Jurkat, Clone E6-1 (cell line): ENCODE measurements around the gene MLX.
A peak's percentile ranks its signal among the peaks of the same experiment; 100 is the strongest.
"Not testable (repeated sequence)": the region's sequence is repeated elsewhere in the genome, so short reads cannot be mapped to it uniquely, and the experiment has no call there.

Source experiments
- DNase-seq: peaks from one replicate; pipeline ENCODE4 v3.0.0-alpha.2; 2011; ENCODE audit warnings: low read depth, low spot score
- H3K4me3 ChIP-seq: 2 replicates; pipeline ENCODE4 v1.5.1; 2011; ENCODE audit warnings: mild to moderate bottlenecking, low read length, control low read depth, moderate library complexity

Gene MLX

GRCh38 chr17:42552736-42553135, 14.2 kb upstream of the MLX start, which contains the start of gene HSD17B1:
Gene HSD17B1 (plus strand): TSS chr17:42552923. CDS start chr17:42552934, 11 bp downstream.
- H3K4me3 ChIP-seq: peak within 1 kb of the TSS; percentile 96
- DNase-seq: not testable (repeated sequence)

GRCh38 chr17:42553161-42553818, 13.6 kb upstream of the MLX start:
- peak overlapping the region; percentile 96 for H3K4me3 ChIP-seq
- no peak for DNase-seq

- no peak for DNase-seq
- peak overlapping the region; percentile 96 for H3K4me3 ChIP-seq
These were observed 13.0 kb upstream of the MLX start for GRCh38 chr17:42553866-42554249.

GRCh38 chr17:42554250-42555121, 12.4 kb upstream of the MLX start:
- peak; percentile 75 for DNase-seq

GRCh38 chr17:42555122-42555622, 11.7 kb upstream of the MLX start:
- DNase-seq: no peak
- H3K4me3 ChIP-seq: peak overlapping the region; percentile 96

More at GRCh38 chr17:42554250-42555121, 12.4 kb upstream of the MLX start:
- peak overlapping the region; percentile 96 for H3K4me3 ChIP-seq

- not testable (repeated sequence) for DNase-seq, H3K4me3 ChIP-seq
These were observed 10.8 kb upstream of the MLX start for GRCh38 chr17:42555961-42556617.

- H3K4me3 ChIP-seq: no peak overlapping the region
- no peak for DNase-seq
These were observed 7.8 kb upstream of the MLX start for GRCh38 chr17:42559075-42559474.

GRCh38 chr17:42560246-42560645, 6.7 kb upstream of the MLX start:
- H3K4me3 ChIP-seq: no peak overlapping the region
- DNase-seq: no peak

GRCh38 chr17:42561897-42562387, 5.0 kb upstream of the MLX start, which contains the start of gene COASY:
Gene COASY (plus strand): TSS chr17:42562148. CDS start chr17:42562623, 475 bp downstream.
- peak within 1 kb of the TSS; percentile 98 for H3K4me3 ChIP-seq
- peak; percentile 96 for DNase-seq

GRCh38 chr17:42562388-42563142, 4.3 kb upstream of the MLX start:
- DNase-seq: no peak
- H3K4me3 ChIP-seq: peak overlapping the region; percentile 98

- DNase-seq: no peak
These were observed 3.8 kb upstream of the MLX start for GRCh38 chr17:42563143-42563509.

GRCh38 chr17:42563543-42563942, 3.4 kb upstream of the MLX start:
- peak overlapping the region; percentile 98 for H3K4me3 ChIP-seq
- no peak for DNase-seq

More at GRCh38 chr17:42563143-42563509, 3.8 kb upstream of the MLX start:
- peak overlapping the region; percentile 98 for H3K4me3 ChIP-seq

GRCh38 chr17:42563950-42564349, 3.0 kb upstream of the MLX start:
- DNase-seq: no peak
- H3K4me3 ChIP-seq: no peak overlapping the region

- H3K4me3 ChIP-seq: no peak overlapping the region
- DNase-seq: no peak
These were observed 1.9 kb upstream of the MLX start for GRCh38 chr17:42564815-42565522.

- no peak overlapping the region for H3K4me3 ChIP-seq
- DNase-seq: no peak
These were observed 1.2 kb upstream of the MLX start for GRCh38 chr17:42565523-42566214.

- no peak for DNase-seq
- peak overlapping the region; percentile 58 for H3K4me3 ChIP-seq
These were observed 551 bp upstream of the MLX start for GRCh38 chr17:42566215-42566882.
